Neural cell (in vitro differentiated cells): ENCODE data around the gene PCAT6. TPM values are rescaled to one million over a fixed set of nuclear protein-coding genes. Genes with fewer than 3 reads are reported as not detected.

Experiments used
- H2AFZ ChIP-seq: fragments of 200-600, 300-800 bp; sonication (generic), shearing (Covaris generic); 2 replicates; pipeline ENCODE4 v1.6.0; 2014; ENCODE audit warnings: low read depth, mild to moderate bottlenecking, antibody characterized with exemption, low read length, moderate library complexity
- H3F3A ChIP-seq: fragments of 200-600 bp; shearing (Covaris generic); 2 replicates; pipeline ENCODE4 v1.6.1; 2016; ENCODE audit warnings: mild to moderate bottlenecking, moderate library complexity, mixed read lengths, antibody characterized with exemption, low read length; ENCODE audit not compliant: insufficient read depth, poor library complexity, severe bottlenecking
- H3K27ac ChIP-seq: fragments of 200-600, 300-800 bp; sonication (generic), shearing (Covaris generic); 2 replicates; pipeline ENCODE4 v1.5.1; 2014; ENCODE audit warnings: mild to moderate bottlenecking, low read length, moderate library complexity
- H3K27me3 ChIP-seq: fragments of 300-800, 200-600 bp; sonication (generic), shearing (Covaris generic); 2 replicates; pipeline ENCODE4 v1.6.0; 2014; ENCODE audit warnings: mild to moderate bottlenecking, low read depth, low read length, moderate library complexity; ENCODE audit not compliant: insufficient read depth
- H3K36me3 ChIP-seq: fragments of 300-800, 200-600 bp; sonication (generic), shearing (Covaris generic); 2 replicates; pipeline ENCODE4 v1.5.1; 2014; ENCODE audit warnings: mild to moderate bottlenecking, antibody characterized with exemption, low read length, moderate library complexity; ENCODE audit not compliant: insufficient read depth
- H3K4me2 ChIP-seq: fragments of 300-800, 200-600 bp; sonication (generic), shearing (Covaris generic); 2 replicates; pipeline ENCODE4 v1.6.0; 2014; ENCODE audit warnings: mild to moderate bottlenecking, low read length
- H3K4me3 ChIP-seq: fragments of 300-800, 200-600 bp; sonication (generic), shearing (Covaris generic); 2 replicates; pipeline ENCODE4 v1.5.1; 2014; ENCODE audit warnings: mild to moderate bottlenecking, low read length, moderate library complexity
- H3K79me2 ChIP-seq: fragments of 200-600 bp; shearing (Covaris generic); replicated peaks from 2 replicates; pipeline ENCODE4 v1.6.0; 2014; ENCODE audit warnings: mild to moderate bottlenecking, low read length, moderate library complexity; ENCODE audit not compliant: insufficient read depth
- H3K9ac ChIP-seq: fragments of 300-800, 200-600 bp; sonication (generic), shearing (Covaris generic); 2 replicates; pipeline ENCODE4 v1.6.1; 2016; ENCODE audit warnings: mild to moderate bottlenecking, low read length, mixed read lengths
- H3K9me2 ChIP-seq: fragments of 200-600 bp; shearing (Covaris generic); 2 replicates; pipeline ENCODE4 v1.6.1; 2016; ENCODE audit warnings: mild to moderate bottlenecking, low read length, mixed read lengths; ENCODE audit not compliant: insufficient read depth
- H3K9me3 ChIP-seq: fragments of 200-600, 300-800 bp; sonication (generic), shearing (Covaris generic); 2 replicates; pipeline ENCODE4 v1.6.1; 2016; ENCODE audit warnings: mild to moderate bottlenecking, mixed run types, low read length, moderate library complexity, mixed read lengths
- H4K20me1 ChIP-seq: fragments of 200-600 bp; shearing (Covaris generic); 2 replicates; pipeline ENCODE4 v1.6.1; 2016; ENCODE audit warnings: mild to moderate bottlenecking, mixed run types; ENCODE audit not compliant: insufficient read depth
- CTCF ChIP-seq: fragments of 450-650 bp; IDR thresholded peaks from 2 replicates; pipeline ENCODE4 v1.5.1; 2014; ENCODE audit warnings: antibody characterized with exemption, mild to moderate bottlenecking, moderate library complexity; ENCODE audit not compliant: poor library complexity, severe bottlenecking
- EP300 ChIP-seq: fragments of 450-650 bp; conservative IDR thresholded peaks from 2 replicates; pipeline ENCODE4 v1.6.1; 2014; ENCODE audit warnings: antibody characterized with exemption, mild to moderate bottlenecking, moderate library complexity; ENCODE audit not compliant: poor library complexity, severe bottlenecking
- EZH2 ChIP-seq: fragments of 200-600, 300-800 bp; shearing (Covaris generic), sonication (generic); IDR thresholded peaks from 2 replicates; pipeline ENCODE4 v1.6.1; 2014; ENCODE audit warnings: antibody characterized with exemption, low read length, borderline replicate concordance, mild to moderate bottlenecking; ENCODE audit not compliant: insufficient read depth, poor library complexity, severe bottlenecking
- MXI1 ChIP-seq: fragments of 450-650 bp; conservative IDR thresholded peaks from 2 replicates; pipeline ENCODE4 v1.6.1; 2014; ENCODE audit warnings: antibody characterized with exemption, mild to moderate bottlenecking; ENCODE audit not compliant: poor library complexity, severe bottlenecking
- POLR2AphosphoS5 ChIP-seq: IDR thresholded peaks from 2 replicates; pipeline ENCODE4 v1.6.1; 2012
- RAD21 ChIP-seq: fragments of 450-650 bp; conservative IDR thresholded peaks from 2 replicates; pipeline ENCODE4 v1.6.1; 2014; ENCODE audit warnings: antibody characterized with exemption, mild to moderate bottlenecking, moderate library complexity
- SMC3 ChIP-seq: fragments of 450-650 bp; conservative IDR thresholded peaks from 2 replicates; pipeline ENCODE4 v1.6.1; 2014; ENCODE audit warnings: antibody characterized with exemption, mild to moderate bottlenecking, moderate library complexity; ENCODE audit not compliant: poor library complexity
- TAF1 ChIP-seq: IDR thresholded peaks from 2 replicates; pipeline ENCODE4 v1.6.1; 2012; ENCODE audit warnings: low read depth
- polyA plus RNA-seq: library from polyadenylated mRNA; depleted of rRNA; stranded (reverse); fragments of >200 nt; gene quantifications from 2 replicates; pipeline ENCODE4 v1.2.3, GENCODE V29; 2014
- TF ChIP-seq, protein P1 (sequence below): IDR thresholded peaks from 2 replicates; pipeline ENCODE4 v1.6.1; 2012; ENCODE audit warnings: borderline replicate concordance

PCAT6 gene
- polyA plus RNA-seq, 1 donor from 2014 or later: 0.76 TPM

GRCh38 chr1:202798260-202798659 lies 12.5 kb upstream of the PCAT6 start:
- Histone ChIP-seq H3F3A (no peaks in the 10 kb centered on the region), H3K27ac (no peak overlapping the region)

GRCh38 chr1:202798792-202799331 lies 11.9 kb upstream of the PCAT6 start:
- H3K79me2 ChIP-seq: peaks cover 99% of the 10 kb centered on the region
- H3K9me3 ChIP-seq: no peaks in the 10 kb centered on the region
- no peaks in the 10 kb centered on the region for H3K9me2 ChIP-seq
- H3K27ac ChIP-seq: no peak overlapping the region
- no peak overlapping the region for H3K4me3 ChIP-seq
- peaks cover 79% of the 10 kb centered on the region for H4K20me1 ChIP-seq
- no peak for TF ChIP-seq POLR2AphosphoS5
- TF ChIP-seq SMC3: no peak
- TF ChIP-seq RAD21: no peak
- no peak for TF ChIP-seq CTCF
- no peak for TF ChIP-seq EZH2
- TF ChIP-seq TAF1: no peak
- TF ChIP-seq, protein P1, sequence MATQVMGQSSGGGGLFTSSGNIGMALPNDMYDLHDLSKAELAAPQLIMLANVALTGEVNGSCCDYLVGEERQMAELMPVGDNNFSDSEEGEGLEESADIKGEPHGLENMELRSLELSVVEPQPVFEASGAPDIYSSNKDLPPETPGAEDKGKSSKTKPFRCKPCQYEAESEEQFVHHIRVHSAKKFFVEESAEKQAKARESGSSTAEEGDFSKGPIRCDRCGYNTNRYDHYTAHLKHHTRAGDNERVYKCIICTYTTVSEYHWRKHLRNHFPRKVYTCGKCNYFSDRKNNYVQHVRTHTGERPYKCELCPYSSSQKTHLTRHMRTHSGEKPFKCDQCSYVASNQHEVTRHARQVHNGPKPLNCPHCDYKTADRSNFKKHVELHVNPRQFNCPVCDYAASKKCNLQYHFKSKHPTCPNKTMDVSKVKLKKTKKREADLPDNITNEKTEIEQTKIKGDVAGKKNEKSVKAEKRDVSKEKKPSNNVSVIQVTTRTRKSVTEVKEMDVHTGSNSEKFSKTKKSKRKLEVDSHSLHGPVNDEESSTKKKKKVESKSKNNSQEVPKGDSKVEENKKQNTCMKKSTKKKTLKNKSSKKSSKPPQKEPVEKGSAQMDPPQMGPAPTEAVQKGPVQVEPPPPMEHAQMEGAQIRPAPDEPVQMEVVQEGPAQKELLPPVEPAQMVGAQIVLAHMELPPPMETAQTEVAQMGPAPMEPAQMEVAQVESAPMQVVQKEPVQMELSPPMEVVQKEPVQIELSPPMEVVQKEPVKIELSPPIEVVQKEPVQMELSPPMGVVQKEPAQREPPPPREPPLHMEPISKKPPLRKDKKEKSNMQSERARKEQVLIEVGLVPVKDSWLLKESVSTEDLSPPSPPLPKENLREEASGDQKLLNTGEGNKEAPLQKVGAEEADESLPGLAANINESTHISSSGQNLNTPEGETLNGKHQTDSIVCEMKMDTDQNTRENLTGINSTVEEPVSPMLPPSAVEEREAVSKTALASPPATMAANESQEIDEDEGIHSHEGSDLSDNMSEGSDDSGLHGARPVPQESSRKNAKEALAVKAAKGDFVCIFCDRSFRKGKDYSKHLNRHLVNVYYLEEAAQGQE: no peak
- TF ChIP-seq EP300: no peak
- TF ChIP-seq MXI1: no peak
- no peak overlapping the region for H3K4me2 ChIP-seq
- H3K27me3 ChIP-seq: no peaks in the 10 kb centered on the region
- peaks cover 4% of the 10 kb centered on the region for H3K36me3 ChIP-seq
- no peak overlapping the region for H2AFZ ChIP-seq
- H3F3A ChIP-seq: no peaks in the 10 kb centered on the region
- H3K9ac ChIP-seq: no peak overlapping the region

More at GRCh38 chr1:202798260-202798659, 12.5 kb upstream of the PCAT6 start:
- peaks cover 4% of the 10 kb centered on the region for H3K36me3 ChIP-seq
- H3K79me2 ChIP-seq: peaks cover 99% of the 10 kb centered on the region
- peaks cover 85% of the 10 kb centered on the region for H4K20me1 ChIP-seq
- no peak overlapping the region for H3K4me3 ChIP-seq
- H2AFZ ChIP-seq: no peak overlapping the region
- TF ChIP-seq MXI1 (no peak), TAF1 (no peak), SMC3 (no peak)
- TF ChIP-seq, protein P1: no peak
- no peak overlapping the region for H3K4me2 ChIP-seq
- H3K9me3 ChIP-seq: no peaks in the 10 kb centered on the region
- no peak overlapping the region for H3K9ac ChIP-seq
- H3K9me2 ChIP-seq: no peaks in the 10 kb centered on the region
- H3K27me3 ChIP-seq: no peaks in the 10 kb centered on the region
